ENCODE measurements around the gene CCHCR1. TPM values are rescaled to one million over a fixed set of nuclear protein-coding genes. Genes with fewer than 3 reads are reported as not detected.

The CCHCR1 gene
- total and polyA plus RNA-seq, 2 experiments from 2014 or later = 19.8 to 46.7 TPM

DNA sequence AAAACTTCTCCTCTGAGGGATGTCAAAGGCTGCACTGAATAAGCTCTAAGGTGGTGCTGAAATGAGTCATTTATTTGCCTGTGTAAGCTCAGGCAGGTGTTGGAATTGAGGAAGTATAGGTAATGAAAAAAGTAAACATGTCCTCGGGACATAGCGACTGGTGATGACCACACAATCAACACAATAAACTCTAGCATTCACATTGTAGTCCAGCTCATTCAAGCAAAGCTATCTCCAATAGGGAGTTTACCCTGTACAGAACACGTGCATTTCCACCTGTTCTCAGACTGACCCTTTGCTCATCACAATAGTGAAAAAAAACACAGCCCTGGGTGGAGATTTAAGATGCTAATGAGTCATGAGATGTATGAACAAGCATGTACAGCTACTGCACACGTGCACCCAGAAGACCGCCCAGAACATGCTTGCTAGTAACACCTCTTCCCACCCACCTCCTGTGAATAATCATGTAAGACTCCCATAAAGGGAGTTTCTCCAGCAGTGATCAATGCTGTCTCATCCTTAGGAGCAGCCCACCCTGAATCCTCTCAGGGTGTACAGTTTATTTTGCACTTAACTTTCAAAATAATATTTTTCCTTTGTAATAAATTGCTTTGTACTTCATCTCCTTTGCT lies 45.9 kb upstream of the CCHCR1 start:
- H3K4me2 ChIP-seq = peak overlapping the region; percentile 68

More for the DNA sequence above, 45.9 kb upstream of the CCHCR1 start:
- DNase-seq (ENCODE audit: low spot score) = no peak
- Histone ChIP-seq H3K79me2 (replicated peaks; ENCODE audit: insufficient read depth) (no peaks in the 10 kb centered on the region), H3K4me3 (0 out of 2 replicates have a peak overlapping the region, but pooled peaks have one; percentile 18), H3K9me2 (ENCODE audit: insufficient read depth) (no peaks in the 10 kb centered on the region; the same call in 1 of the 2 replicates), H3F3A (replicated peaks; ENCODE audit: low read depth) (no peaks in the 10 kb centered on the region), H3K4me1 (ENCODE audit: insufficient read depth) (peaks cover 10% of the 10 kb centered on the region), H3K27me3 (ENCODE audit: insufficient read depth) (no peaks in the 10 kb centered on the region), H3K36me3 (ENCODE audit: insufficient read depth) (no peaks in the 10 kb centered on the region), H3K27ac (ENCODE audit: low read depth) (peak overlapping the region; percentile 70; the same call in 1 of the 2 replicates), H4K20me1 (replicated peaks; ENCODE audit: insufficient read depth) (no peaks in the 10 kb centered on the region), H2AFZ (no peak overlapping the region)
- Mint-ChIP-seq H3K27ac (peak overlapping the region; percentile 43; the same call in 1 of the 2 replicates), H3K36me3 (ENCODE audit: low read depth) (peaks cover 15% of the 10 kb centered on the region), H3K4me1 (peaks cover 17% of the 10 kb centered on the region), H3K27me3 (ENCODE audit: insufficient read depth, low read depth, poor library complexity) (peaks cover 10% of the 10 kb centered on the region), H3K9me3 (peaks cover 14% of the 10 kb centered on the region), H3K4me3 (no peak overlapping the region)
- TF ChIP-seq STAT1 (IDR thresholded peaks at IDR 0.05; ENCODE audit: unreplicated experiment) = no peak
- TF ChIP-seq, protein P1, sequence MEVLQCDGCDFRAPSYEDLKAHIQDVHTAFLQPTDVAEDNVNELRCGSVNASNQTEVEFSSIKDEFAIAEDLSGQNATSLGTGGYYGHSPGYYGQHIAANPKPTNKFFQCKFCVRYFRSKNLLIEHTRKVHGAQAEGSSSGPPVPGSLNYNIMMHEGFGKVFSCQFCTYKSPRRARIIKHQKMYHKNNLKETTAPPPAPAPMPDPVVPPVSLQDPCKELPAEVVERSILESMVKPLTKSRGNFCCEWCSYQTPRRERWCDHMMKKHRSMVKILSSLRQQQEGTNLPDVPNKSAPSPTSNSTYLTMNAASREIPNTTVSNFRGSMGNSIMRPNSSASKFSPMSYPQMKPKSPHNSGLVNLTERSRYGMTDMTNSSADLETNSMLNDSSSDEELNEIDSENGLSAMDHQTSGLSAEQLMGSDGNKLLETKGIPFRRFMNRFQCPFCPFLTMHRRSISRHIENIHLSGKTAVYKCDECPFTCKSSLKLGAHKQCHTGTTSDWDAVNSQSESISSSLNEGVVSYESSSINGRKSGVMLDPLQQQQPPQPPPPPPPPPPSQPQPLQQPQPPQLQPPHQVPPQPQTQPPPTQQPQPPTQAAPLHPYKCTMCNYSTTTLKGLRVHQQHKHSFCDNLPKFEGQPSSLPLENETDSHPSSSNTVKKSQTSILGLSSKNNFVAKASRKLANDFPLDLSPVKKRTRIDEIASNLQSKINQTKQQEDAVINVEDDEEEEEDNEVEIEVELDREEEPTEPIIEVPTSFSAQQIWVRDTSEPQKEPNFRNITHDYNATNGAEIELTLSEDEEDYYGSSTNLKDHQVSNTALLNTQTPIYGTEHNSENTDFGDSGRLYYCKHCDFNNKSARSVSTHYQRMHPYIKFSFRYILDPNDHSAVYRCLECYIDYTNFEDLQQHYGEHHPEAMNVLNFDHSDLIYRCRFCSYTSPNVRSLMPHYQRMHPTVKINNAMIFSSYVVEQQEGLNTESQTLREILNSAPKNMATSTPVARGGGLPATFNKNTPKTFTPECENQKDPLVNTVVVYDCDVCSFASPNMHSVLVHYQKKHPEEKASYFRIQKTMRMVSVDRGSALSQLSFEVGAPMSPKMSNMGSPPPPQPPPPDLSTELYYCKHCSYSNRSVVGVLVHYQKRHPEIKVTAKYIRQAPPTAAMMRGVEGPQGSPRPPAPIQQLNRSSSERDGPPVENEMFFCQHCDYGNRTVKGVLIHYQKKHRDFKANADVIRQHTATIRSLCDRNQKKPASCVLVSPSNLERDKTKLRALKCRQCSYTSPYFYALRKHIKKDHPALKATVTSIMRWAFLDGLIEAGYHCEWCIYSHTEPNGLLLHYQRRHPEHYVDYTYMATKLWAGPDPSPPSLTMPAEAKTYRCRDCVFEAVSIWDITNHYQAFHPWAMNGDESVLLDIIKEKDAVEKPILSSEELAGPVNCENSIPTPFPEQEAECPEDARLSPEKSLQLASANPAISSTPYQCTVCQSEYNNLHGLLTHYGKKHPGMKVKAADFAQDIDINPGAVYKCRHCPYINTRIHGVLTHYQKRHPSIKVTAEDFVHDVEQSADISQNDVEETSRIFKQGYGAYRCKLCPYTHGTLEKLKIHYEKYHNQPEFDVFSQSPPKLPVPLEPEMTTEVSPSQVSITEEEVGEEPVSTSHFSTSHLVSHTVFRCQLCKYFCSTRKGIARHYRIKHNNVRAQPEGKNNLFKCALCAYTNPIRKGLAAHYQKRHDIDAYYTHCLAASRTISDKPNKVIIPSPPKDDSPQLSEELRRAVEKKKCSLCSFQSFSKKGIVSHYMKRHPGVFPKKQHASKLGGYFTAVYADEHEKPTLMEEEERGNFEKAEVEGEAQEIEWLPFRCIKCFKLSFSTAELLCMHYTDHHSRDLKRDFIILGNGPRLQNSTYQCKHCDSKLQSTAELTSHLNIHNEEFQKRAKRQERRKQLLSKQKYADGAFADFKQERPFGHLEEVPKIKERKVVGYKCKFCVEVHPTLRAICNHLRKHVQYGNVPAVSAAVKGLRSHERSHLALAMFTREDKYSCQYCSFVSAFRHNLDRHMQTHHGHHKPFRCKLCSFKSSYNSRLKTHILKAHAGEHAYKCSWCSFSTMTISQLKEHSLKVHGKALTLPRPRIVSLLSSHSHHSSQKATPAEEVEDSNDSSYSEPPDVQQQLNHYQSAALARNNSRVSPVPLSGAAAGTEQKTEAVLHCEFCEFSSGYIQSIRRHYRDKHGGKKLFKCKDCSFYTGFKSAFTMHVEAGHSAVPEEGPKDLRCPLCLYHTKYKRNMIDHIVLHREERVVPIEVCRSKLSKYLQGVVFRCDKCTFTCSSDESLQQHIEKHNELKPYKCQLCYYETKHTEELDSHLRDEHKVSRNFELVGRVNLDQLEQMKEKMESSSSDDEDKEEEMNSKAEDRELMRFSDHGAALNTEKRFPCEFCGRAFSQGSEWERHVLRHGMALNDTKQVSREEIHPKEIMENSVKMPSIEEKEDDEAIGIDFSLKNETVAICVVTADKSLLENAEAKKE (CRISPR knock-in tag; IDR thresholded peaks at IDR 0.05) = no peak
- TF ChIP-seq ZNF331 (CRISPR knock-in tag; IDR thresholded peaks at IDR 0.05; ENCODE audit: low read depth) = no peak
- TF ChIP-seq EZH2phosphoT487 (IDR thresholded peaks at IDR 0.05; ENCODE audit: unreplicated experiment) = no peak
- TF ChIP-seq NANOG (IDR thresholded peaks at IDR 0.05; ENCODE audit: borderline replicate concordance) = no peak
- TF ChIP-seq, protein P2, sequence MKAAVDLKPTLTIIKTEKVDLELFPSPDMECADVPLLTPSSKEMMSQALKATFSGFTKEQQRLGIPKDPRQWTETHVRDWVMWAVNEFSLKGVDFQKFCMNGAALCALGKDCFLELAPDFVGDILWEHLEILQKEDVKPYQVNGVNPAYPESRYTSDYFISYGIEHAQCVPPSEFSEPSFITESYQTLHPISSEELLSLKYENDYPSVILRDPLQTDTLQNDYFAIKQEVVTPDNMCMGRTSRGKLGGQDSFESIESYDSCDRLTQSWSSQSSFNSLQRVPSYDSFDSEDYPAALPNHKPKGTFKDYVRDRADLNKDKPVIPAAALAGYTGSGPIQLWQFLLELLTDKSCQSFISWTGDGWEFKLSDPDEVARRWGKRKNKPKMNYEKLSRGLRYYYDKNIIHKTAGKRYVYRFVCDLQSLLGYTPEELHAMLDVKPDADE (IDR thresholded peaks at IDR 0.05) = no peak
- TF ChIP-seq, protein P3, sequence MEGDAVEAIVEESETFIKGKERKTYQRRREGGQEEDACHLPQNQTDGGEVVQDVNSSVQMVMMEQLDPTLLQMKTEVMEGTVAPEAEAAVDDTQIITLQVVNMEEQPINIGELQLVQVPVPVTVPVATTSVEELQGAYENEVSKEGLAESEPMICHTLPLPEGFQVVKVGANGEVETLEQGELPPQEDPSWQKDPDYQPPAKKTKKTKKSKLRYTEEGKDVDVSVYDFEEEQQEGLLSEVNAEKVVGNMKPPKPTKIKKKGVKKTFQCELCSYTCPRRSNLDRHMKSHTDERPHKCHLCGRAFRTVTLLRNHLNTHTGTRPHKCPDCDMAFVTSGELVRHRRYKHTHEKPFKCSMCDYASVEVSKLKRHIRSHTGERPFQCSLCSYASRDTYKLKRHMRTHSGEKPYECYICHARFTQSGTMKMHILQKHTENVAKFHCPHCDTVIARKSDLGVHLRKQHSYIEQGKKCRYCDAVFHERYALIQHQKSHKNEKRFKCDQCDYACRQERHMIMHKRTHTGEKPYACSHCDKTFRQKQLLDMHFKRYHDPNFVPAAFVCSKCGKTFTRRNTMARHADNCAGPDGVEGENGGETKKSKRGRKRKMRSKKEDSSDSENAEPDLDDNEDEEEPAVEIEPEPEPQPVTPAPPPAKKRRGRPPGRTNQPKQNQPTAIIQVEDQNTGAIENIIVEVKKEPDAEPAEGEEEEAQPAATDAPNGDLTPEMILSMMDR (conservative IDR thresholded peaks at IDR 0.05; ENCODE audit: low read depth in 2 of 2) = no peak
- TF ChIP-seq ZNF114 (CRISPR knock-in tag; IDR thresholded peaks at IDR 0.05) = no peak
- TF ChIP-seq, protein P4, sequence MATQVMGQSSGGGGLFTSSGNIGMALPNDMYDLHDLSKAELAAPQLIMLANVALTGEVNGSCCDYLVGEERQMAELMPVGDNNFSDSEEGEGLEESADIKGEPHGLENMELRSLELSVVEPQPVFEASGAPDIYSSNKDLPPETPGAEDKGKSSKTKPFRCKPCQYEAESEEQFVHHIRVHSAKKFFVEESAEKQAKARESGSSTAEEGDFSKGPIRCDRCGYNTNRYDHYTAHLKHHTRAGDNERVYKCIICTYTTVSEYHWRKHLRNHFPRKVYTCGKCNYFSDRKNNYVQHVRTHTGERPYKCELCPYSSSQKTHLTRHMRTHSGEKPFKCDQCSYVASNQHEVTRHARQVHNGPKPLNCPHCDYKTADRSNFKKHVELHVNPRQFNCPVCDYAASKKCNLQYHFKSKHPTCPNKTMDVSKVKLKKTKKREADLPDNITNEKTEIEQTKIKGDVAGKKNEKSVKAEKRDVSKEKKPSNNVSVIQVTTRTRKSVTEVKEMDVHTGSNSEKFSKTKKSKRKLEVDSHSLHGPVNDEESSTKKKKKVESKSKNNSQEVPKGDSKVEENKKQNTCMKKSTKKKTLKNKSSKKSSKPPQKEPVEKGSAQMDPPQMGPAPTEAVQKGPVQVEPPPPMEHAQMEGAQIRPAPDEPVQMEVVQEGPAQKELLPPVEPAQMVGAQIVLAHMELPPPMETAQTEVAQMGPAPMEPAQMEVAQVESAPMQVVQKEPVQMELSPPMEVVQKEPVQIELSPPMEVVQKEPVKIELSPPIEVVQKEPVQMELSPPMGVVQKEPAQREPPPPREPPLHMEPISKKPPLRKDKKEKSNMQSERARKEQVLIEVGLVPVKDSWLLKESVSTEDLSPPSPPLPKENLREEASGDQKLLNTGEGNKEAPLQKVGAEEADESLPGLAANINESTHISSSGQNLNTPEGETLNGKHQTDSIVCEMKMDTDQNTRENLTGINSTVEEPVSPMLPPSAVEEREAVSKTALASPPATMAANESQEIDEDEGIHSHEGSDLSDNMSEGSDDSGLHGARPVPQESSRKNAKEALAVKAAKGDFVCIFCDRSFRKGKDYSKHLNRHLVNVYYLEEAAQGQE (IDR thresholded peaks at IDR 0.05; ENCODE audit: unreplicated experiment) = no peak
- no peak for TF ChIP-seq POLR2AphosphoS5 (IDR thresholded peaks at IDR 0.05; ENCODE audit: low read depth)
- ATAC-seq = 0 out of 3 replicates have a peak, but pooled peaks have one; percentile 14
